ENCODE data around the gene RBBP7.

DNA sequence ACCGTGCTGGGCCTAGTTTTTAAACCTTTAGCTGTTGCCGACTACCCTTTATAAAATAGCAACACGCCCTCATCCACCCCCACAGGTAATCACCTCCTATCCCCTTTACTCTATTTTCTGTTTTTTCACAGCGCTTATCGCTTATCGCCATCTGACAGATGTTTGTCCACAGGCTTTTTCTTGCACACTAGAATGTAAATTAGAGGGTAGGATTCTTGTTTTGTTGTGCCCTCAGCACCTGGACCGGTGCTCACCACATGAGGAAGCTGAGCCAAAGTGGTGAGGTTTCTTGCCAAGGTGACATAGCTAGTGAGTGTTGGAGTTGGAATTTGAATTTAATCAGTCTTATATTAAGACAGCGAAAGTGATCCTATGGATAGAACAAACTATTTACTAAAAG lies 2.9 kb upstream of the RBBP7 start:
- TF ChIP-seq, protein P1, sequence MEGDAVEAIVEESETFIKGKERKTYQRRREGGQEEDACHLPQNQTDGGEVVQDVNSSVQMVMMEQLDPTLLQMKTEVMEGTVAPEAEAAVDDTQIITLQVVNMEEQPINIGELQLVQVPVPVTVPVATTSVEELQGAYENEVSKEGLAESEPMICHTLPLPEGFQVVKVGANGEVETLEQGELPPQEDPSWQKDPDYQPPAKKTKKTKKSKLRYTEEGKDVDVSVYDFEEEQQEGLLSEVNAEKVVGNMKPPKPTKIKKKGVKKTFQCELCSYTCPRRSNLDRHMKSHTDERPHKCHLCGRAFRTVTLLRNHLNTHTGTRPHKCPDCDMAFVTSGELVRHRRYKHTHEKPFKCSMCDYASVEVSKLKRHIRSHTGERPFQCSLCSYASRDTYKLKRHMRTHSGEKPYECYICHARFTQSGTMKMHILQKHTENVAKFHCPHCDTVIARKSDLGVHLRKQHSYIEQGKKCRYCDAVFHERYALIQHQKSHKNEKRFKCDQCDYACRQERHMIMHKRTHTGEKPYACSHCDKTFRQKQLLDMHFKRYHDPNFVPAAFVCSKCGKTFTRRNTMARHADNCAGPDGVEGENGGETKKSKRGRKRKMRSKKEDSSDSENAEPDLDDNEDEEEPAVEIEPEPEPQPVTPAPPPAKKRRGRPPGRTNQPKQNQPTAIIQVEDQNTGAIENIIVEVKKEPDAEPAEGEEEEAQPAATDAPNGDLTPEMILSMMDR (IDR thresholded peaks at IDR 0.05), result no peak
- no peak for TF ChIP-seq ZFX (IDR thresholded peaks at IDR 0.05; ENCODE audit: borderline replicate concordance)
